Spleen (tissue), 11 donors: ENCODE results near the gene MAST4. TPM values are rescaled to one million over a fixed set of nuclear protein-coding genes. Genes with fewer than 3 reads are reported as not detected.

ENCODE experiments used
- DNase-seq: peaks from one replicate; pipeline ENCODE4 v3.0.0-alpha.2; 2020
- H3K27ac ChIP-seq, 8 donors: fragments of 200-600 bp; sonication (generic) in 7 of 8; 1 replicate in 4 of 8; 2 replicates in 4 of 8; pipeline versions ENCODE4 v1.5.0 to v1.8.0; 2016 to 2021; ENCODE audit warnings: inconsistent platforms in 4 of 8, mild to moderate bottlenecking in 4 of 8, moderate library complexity in 1 of 8
- H3K27me3 ChIP-seq, 7 donors: fragments of 200-600 bp; sonication (generic) in 6 of 7; replicated peaks in 1 of 7; 1 replicate in 4 of 7; 2 replicates in 3 of 7; pipeline versions ENCODE4 v1.5.0 to v1.8.0; 2016 to 2021; ENCODE audit warnings: inconsistent platforms in 3 of 7, mild to moderate bottlenecking in 1 of 7
- H3K36me3 ChIP-seq, 6 donors: fragments of 200-600 bp; sonication (generic) in 5 of 6; 1 replicate in 4 of 6; 2 replicates in 2 of 6; pipeline versions ENCODE4 v1.5.0 to v1.8.0; 2016 to 2021; ENCODE audit warnings: inconsistent platforms in 2 of 6
- H3K4me1 ChIP-seq, 6 donors: fragments of 200-600 bp; sonication (generic) in 5 of 6; 1 replicate in 3 of 6; 2 replicates in 3 of 6; pipeline versions ENCODE4 v1.5.0 to v1.8.0; 2016 to 2021; ENCODE audit warnings: inconsistent platforms in 3 of 6
- H3K4me3 ChIP-seq, 8 donors: fragments of 200-600 bp; sonication (generic) in 7 of 8; 1 replicate in 4 of 8; 2 replicates in 4 of 8; pipeline versions ENCODE4 v1.5.0 to v1.8.0; 2016 to 2021; ENCODE audit warnings: inconsistent platforms in 4 of 8, mild to moderate bottlenecking in 4 of 8, moderate library complexity in 2 of 8
- H3K9me3 ChIP-seq, 8 donors: fragments of 200-600 bp; sonication (generic) in 7 of 8; 1 replicate in 4 of 8; 2 replicates in 4 of 8; pipeline versions ENCODE4 v1.5.0 to v1.8.0; 2016 to 2021; ENCODE audit warnings: inconsistent platforms in 4 of 8
- CTCF ChIP-seq, 11 experiments: fragments of 200-600 bp in 7 of 11; fragments of 450-650 bp in 4 of 11; sonication (generic) in 4 of 11; IDR thresholded peaks in 8 of 11; conservative IDR thresholded peaks in 3 of 11; 1 replicate in 7 of 11; 2 replicates in 4 of 11; pipeline versions ENCODE4 v1.4.0 to v1.8.0; 2016 to 2021; ENCODE audit warnings: antibody characterized with exemption in 11 of 11, inconsistent platforms in 4 of 11, mild to moderate bottlenecking in 1 of 11
- POLR2A ChIP-seq, 3 donors: fragments of 450-650 bp; IDR thresholded peaks; one replicate each; pipeline ENCODE4 v1.5.1; 2017; ENCODE audit warnings: antibody characterized with exemption in 3 of 3, mild to moderate bottlenecking in 1 of 3
- POLR2AphosphoS5 ChIP-seq, 3 donors: sonication (generic); formaldehyde crosslinking; IDR thresholded peaks; one replicate each; pipeline ENCODE4 v1.5.1; 2017; ENCODE audit warnings: antibody characterized with exemption in 3 of 3
- WGBS, 5 donors: extraction: QIAGEN DNeasy Blood & Tissue Kit in 3 of 5; methylation state at CpG; one replicate each; pipeline versions ENCODE4 v1.1.5 to v1.1.7; 2013 to 2018; 5-methylcytosine and 5-hydroxymethylcytosine counted together
- intact Hi-C: fragments of 100-400 bp; cut with DNase I; formaldehyde crosslinking; loops from one replicate; pipeline ENCODE4 v1.15.0; 2023; ENCODE audit warnings: low total_unique reads
- polyA plus RNA-seq, 3 donors: library from polyadenylated mRNA; stranded (reverse); fragments of 200-250 nt; gene quantifications; one replicate each; pipeline ENCODE4 v1.2.1, GENCODE V29; 2013
- total RNA-seq, 7 donors: library from RNA; depleted of rRNA in 3 of 7; stranded (reverse); fragments of >200 nt in 3 of 7; fragmentation: NEBNext Ultra II Directional in 4 of 7; extraction: Animal tissue kit (Norgen Biotek cat#: 25700) in 4 of 7; gene quantifications; one replicate each; pipeline versions ENCODE4 v1.1.0 to v1.2.1, GENCODE V29; 2016 to 2021
- donor health status: healthy with polysubstance abuse.
- donor health status: DM: no; HTN: no; CAD: no; lungs with moderate emphysema.
- donor health status: DM: no; HTN: no; CAD: no.
- donor health status: Bipolar disorder and iron deficiency.
- donor health status: healthy.
- donor health status: DM: no; HTN: no; CAD: no.
- donor health status: DM: yes; HTN: yes; CAD: no.

Gene MAST4
- total and polyA plus RNA-seq, 10 donors: 2.5 to 43.7 (median 25.4) TPM

- no peak overlapping the region for H3K27ac ChIP-seq
- H3K4me1 ChIP-seq: no peaks in the 10 kb centered on the region
- DNase-seq: no peak
- TF ChIP-seq CTCF (IDR thresholded peaks at IDR 0.05 in 8 of 11, conservative IDR thresholded peaks at IDR 0.05 in 3 of 11) (no peak), POLR2A (IDR thresholded peaks at IDR 0.05) (no peak), POLR2AphosphoS5 (IDR thresholded peaks at IDR 0.05) (no peak)
- WGBS, 5 donors: 39 to 76% (median 57%) methylated on average over 1 of the region's 1 CpG
- intact Hi-C loops: no loop called here
- no peaks in the 10 kb centered on the region for H3K9me3 ChIP-seq
- no peaks in the 10 kb centered on the region for H3K36me3 ChIP-seq
- H3K27me3 ChIP-seq: no peaks in the 10 kb centered on the region
- no peak overlapping the region for H3K4me3 ChIP-seq
Observed at GRCh38 chr5:66570201-66570600, 26.0 kb upstream of the MAST4 start.

GRCh38 chr5:66573733-66574132 lies 22.5 kb upstream of the MAST4 start:
- H3K4me1 ChIP-seq: no peaks in the 10 kb centered on the region
- H3K27me3 ChIP-seq: no peaks in the 10 kb centered on the region
- intact Hi-C loops: no loop called here
- WGBS, 5 donors: 43 to 71% (median 57%) methylated on average over 2 of the region's 2 CpGs
- no peak for DNase-seq
- TF ChIP-seq POLR2A (IDR thresholded peaks at IDR 0.05) (no peak), POLR2AphosphoS5 (IDR thresholded peaks at IDR 0.05) (no peak)
- H3K9me3 ChIP-seq: no peaks in the 10 kb centered on the region
- no peak overlapping the region for H3K4me3 ChIP-seq
- no peak overlapping the region for H3K27ac ChIP-seq
- no peaks in the 10 kb centered on the region for H3K36me3 ChIP-seq

- intact Hi-C loops: no loop called here
- H3K36me3 ChIP-seq: no peaks in the 10 kb centered on the region
- TF ChIP-seq POLR2AphosphoS5 (IDR thresholded peaks at IDR 0.05): no peak
- no peak for TF ChIP-seq POLR2A (IDR thresholded peaks at IDR 0.05)
- TF ChIP-seq CTCF (IDR thresholded peaks at IDR 0.05 in 8 of 11, conservative IDR thresholded peaks at IDR 0.05 in 3 of 11): no peak
- no peak overlapping the region for H3K27ac ChIP-seq
- no peaks in the 10 kb centered on the region for H3K27me3 ChIP-seq
- H3K9me3 ChIP-seq: no peaks in the 10 kb centered on the region
- H3K4me1 ChIP-seq: no peaks in the 10 kb centered on the region
- DNase-seq: no peak
- no peak overlapping the region for H3K4me3 ChIP-seq
- 54 to 61% (median 59%) methylated on average over 5 of the region's 5 CpGs for WGBS, 5 donors
Observed at GRCh38 chr5:66582499-66583165, 13.6 kb upstream of the MAST4 start.

- Histone ChIP-seq H3K36me3 (no peaks in the 10 kb centered on the region), H3K9me3 (no peaks in the 10 kb centered on the region), H3K27me3 (peaks cover 0 to 14% (median 0%) of the 10 kb centered on the region in 7 donors), H3K27ac (no peak overlapping the region), H3K4me1 (no peaks in the 10 kb centered on the region), H3K4me3 (no peak overlapping the region)
- DNase-seq: no peak
- intact Hi-C loops: no loop called here
- TF ChIP-seq POLR2A (IDR thresholded peaks at IDR 0.05): no peak
- no peak for TF ChIP-seq CTCF (IDR thresholded peaks at IDR 0.05 in 8 of 11, conservative IDR thresholded peaks at IDR 0.05 in 3 of 11)
- TF ChIP-seq POLR2AphosphoS5 (IDR thresholded peaks at IDR 0.05): no peak
Observed at GRCh38 chr5:66585291-66585690, 10.9 kb upstream of the MAST4 start.
